GM18858 (cell line): ENCODE data around the gene PEX13.
A peak's percentile ranks its signal among the peaks of the same experiment; 100 is the strongest.

Experiments
- ATAC-seq: cut with Tn5 transposase; IDR thresholded peaks from one replicate; pipeline ENCODE4 v1.9.1; 2021; ENCODE audit not compliant: unreplicated experiment

PEX13 gene

GRCh38 chr2:61065714-61066709 lies 48.5 kb downstream of the PEX13 start, which contains the start of gene SANBR:
Gene SANBR, plus strand, starts transcription at chr2:61065871. Its CDS starts 4,480 bp downstream, at chr2:61070351.
- ATAC-seq: peak; percentile 95

GRCh38 chr2:61074100-61074499 lies 56.6 kb downstream of the PEX13 start:
- ATAC-seq: no peak

GRCh38 chr2:61085883-61086282 lies 68.4 kb downstream of the PEX13 start:
- ATAC-seq: no peak

- no peak for ATAC-seq
These were observed 72.3 kb downstream of the PEX13 start for GRCh38 chr2:61089797-61090196.

GRCh38 chr2:61090386-61090921 lies 72.9 kb downstream of the PEX13 start:
- ATAC-seq: no peak

GRCh38 chr2:61091485-61091884 lies 74.0 kb downstream of the PEX13 start:
- ATAC-seq: no peak

GRCh38 chr2:61096438-61096837 lies 78.9 kb downstream of the PEX13 start:
- ATAC-seq: no peak

- ATAC-seq: no peak
These were observed 83.3 kb downstream of the PEX13 start for GRCh38 chr2:61100801-61101200.
